DOHH2 (cell line): ENCODE measurements around the gene CDH4.

Source experiments
- CTCF ChIP-seq: fragments of 200-600 bp; sonication (generic); IDR thresholded peaks from one replicate; pipeline ENCODE4 v1.5.1; 2014; ENCODE audit warnings: antibody characterized with exemption, mild to moderate bottlenecking, low read depth, low read length; ENCODE audit not compliant: poor library complexity, severe bottlenecking
- EZH2phosphoT487 ChIP-seq: fragments of 200-600 bp; sonication (generic); IDR thresholded peaks from 2 replicates; pipeline ENCODE4 v1.6.1; 2017; ENCODE audit warnings: borderline replicate concordance, mild to moderate bottlenecking, antibody characterized with exemption, low read length, moderate library complexity, mixed read lengths

DNA sequence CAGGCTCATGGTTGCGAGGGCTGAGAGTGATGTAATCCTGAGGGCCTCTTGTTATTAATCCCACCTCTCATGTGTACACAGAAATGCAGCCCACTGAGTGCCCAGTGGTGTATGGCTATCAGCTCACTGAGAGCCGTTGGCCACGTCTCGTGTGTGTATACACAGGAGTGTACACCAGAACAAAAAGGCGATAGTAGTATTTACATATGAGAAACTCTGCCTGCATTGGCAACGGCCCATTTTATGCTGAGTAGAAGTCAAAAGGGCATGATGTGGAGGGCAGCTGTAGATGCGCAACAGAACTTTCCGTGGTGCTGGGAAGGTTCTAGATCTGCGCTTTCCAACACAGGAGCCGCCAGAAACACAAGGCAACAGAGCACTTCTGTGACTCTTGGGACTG lies 28.9 kb upstream of the CDH4 start:
- TF ChIP-seq CTCF (no peak), EZH2phosphoT487 (no peak)
